GM21390 (cell line): Measurements from ENCODE around the gene FUT2.
"Not testable (repeated sequence)": the region's sequence is repeated elsewhere in the genome, so short reads cannot be mapped to it uniquely, and the experiment has no call there.

Experiments
- ATAC-seq: cut with Tn5 transposase; IDR thresholded peaks from one replicate; pipeline ENCODE4 v1.9.1; 2021; ENCODE audit not compliant: unreplicated experiment

Gene FUT2

GRCh38 chr19:48670699-48671445, 24.9 kb upstream of the FUT2 start:
- no peak for ATAC-seq

- no peak for ATAC-seq
Observed at GRCh38 chr19:48671446-48671995, 24.2 kb upstream of the FUT2 start.

- no peak for ATAC-seq
Observed at GRCh38 chr19:48672994-48673393, 22.8 kb upstream of the FUT2 start, which contains the start of gene NTN5. Gene NTN5 (minus strand): TSS chr19:48673017. CDS start chr19:48670986, 2,031 bp downstream.

DNA sequence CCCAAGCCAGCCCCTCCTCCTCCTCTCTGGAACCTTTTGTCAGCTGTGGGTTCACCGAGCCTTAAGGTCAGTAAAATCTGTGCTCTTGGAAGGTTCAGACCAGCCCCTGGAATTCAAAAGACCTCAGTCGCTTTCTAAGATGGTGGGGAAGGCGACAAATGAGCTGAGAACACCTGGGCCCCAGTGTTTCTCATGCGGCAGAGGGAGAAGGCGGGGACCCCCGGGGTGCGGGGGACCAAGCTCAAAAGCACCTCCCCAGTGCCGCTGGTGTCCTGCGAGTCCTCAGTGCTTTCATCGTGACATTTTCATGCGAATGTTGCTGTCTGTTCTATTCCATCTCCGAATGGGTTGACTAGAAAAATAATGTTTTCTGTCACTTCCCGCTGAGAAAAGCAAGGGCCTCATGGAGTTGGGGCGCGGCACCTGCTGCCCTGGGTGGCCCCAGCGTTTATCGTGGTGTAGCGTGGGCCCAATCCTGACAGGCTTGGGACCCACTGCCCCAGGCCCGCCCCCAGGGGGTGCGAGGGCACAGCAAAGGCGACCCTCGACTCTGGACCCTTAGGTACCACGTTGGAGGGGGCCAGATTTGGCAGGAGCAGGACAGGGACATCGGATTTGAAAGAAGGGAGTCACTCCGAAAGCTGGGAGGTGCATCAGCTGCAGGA, 22.2 kb upstream of the FUT2 start:
- ATAC-seq: no peak

DNA sequence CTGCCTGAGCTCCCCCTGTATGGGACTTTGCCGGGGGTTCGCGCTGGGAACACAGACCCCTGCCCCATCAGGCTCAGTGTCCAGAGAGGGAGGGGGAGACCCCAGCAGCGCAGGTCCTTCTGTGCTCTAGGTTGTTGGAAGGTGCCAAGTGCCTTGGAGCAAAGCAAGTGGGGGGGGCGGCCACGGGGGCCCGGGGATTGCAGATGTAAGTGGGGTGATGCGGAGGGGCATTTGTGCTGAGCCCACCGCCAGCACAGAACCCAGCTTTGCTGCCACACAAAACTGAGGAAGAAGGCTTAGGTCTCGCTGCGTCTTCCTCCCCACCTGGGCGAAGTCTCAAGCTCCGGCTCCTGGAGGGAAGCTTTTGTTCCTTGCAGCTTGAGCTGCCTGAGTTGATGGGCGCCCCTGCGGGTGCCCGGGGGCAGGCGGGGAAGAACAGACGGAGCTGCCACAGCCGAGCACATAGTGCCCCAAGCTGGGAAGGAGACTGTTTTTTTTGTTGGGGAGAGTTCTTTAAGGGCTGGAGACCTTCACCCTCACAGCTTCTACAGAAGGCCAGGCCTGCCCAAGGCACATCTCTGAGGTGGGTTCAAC, 21.5 kb upstream of the FUT2 start:
- no peak for ATAC-seq

- no peak for ATAC-seq
Observed at GRCh38 chr19:48674921-48675824, 20.6 kb upstream of the FUT2 start.

GRCh38 chr19:48676487-48676886, 19.3 kb upstream of the FUT2 start:
- ATAC-seq: no peak

DNA sequence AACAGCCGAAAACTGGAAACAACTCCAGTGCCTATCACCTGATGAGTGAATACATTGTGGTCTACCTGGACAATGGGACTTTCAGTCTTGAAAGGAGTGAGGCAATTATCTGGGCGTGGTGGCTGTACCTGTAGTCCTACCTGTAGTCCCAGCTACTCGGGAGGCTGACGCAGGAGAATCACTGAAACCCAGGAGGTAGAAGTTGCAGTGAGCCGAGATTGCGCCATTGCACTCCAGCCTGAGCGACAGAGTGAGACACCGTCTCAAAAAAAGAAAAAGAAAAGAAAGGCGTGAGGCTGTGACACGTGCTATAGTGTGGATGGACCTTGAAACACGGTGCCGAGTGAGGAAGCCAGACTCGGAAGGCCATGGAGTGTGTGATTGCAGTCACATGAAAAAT, 18.9 kb upstream of the FUT2 start:
- ATAC-seq: no peak

- ATAC-seq: no peak
Observed at GRCh38 chr19:48678201-48678600, 17.6 kb upstream of the FUT2 start.

GRCh38 chr19:48680006-48680405, 15.8 kb upstream of the FUT2 start:
- not testable (repeated sequence) for ATAC-seq

- ATAC-seq: no peak
Observed at GRCh38 chr19:48680436-48681126, 15.2 kb upstream of the FUT2 start.

DNA sequence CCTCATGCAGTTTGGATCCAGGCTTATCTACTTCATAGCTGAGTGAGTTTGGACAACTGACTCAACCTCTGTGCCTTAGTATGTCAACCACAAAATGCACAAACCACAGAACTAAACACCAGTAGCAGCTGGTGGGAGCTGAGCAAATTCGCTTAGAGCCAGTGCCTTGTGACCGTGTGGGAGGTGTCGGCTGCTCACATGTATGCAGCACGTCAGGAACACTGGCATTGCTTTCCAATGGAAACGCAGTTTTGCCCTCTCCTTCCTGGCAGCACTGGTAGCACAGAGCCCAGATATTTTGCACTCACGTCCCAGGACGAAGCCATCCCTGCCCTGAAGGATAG, 14.7 kb upstream of the FUT2 start:
- no peak for ATAC-seq

GRCh38 chr19:48683349-48683748, 12.4 kb upstream of the FUT2 start:
- ATAC-seq: no peak

DNA sequence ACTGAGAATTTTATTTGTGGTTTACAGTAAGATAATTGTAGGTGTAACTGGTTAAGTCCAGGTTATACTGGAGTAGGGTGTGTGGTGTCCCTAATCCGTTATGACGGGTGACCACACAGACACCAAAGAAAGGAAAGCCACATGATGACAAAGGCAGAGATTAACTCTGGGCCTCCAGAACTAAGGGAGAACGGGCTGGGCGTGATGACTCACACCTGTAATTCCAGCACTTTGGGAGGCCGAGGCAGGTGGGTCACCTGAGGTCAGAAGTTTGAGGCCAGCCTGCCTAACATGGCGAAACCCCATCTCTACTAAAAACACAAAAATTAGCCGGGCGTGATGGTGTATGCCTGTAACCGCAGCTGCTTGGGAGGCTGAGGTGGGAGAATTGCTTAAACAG, 10.2 kb upstream of the FUT2 start:
- no peak for ATAC-seq

GRCh38 chr19:48686088-48686487, 9.7 kb upstream of the FUT2 start:
- ATAC-seq: no peak

DNA sequence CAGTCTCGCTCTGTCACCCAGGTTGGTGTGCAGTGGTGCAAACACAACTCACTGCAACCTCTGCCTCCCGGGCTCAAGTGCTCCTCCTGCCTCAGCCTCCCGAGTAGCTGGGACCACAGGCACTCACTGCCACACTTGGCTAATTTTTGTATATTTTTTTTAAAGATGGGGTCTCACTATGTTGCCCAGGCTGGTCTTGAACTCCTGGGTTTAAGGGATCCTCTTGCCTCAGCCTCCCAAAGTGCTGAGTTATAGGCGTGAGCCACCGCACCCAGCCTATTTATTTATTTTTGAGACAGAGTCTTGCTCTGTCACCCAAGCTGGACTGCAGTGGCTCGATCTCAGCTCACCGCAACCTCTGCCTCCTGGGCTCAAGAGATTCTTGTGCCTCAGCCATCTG, 9.1 kb upstream of the FUT2 start:
- not testable (repeated sequence) for ATAC-seq

GRCh38 chr19:48687776-48688175, 8.0 kb upstream of the FUT2 start:
- ATAC-seq: no peak

DNA sequence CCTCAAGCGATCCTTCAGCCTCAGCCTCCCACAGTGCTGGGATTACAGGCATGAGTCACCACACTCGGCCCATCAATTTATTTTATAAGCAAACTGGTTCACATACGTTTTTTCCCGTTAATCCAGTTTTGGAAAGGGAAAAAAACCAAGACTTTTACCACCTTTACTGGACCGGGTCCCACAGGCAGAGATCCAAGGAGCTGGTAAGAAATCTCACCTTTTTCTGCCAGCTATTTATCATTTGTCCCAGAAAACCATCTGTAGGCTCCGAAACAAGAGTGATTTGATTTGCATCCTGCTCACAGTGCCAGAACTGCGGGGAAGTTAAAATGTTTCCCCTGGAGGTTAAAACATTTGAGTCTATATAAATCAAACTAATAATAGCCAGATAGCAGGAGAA, 6.3 kb upstream of the FUT2 start:
- ATAC-seq: no peak

DNA sequence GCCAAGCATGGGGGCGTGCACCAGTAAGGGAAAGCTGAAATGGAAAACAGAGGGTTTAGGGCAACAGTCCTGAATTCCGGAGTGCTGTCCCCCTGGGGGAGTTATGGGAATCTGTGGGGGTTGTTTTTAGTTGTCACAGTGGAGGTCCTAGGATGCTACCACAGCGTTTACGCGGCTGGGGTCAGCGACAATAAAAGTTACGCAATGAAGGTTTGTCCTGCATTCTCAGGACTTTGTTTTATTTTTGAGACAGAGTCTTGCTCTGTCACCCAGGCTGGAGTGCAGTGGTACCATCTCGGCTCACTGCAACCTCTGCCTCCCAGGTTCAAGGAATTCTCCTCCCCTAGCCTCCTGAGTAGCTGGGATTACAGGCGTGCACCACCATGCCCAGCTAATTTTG, 2.1 kb upstream of the FUT2 start:
- not testable (repeated sequence) for ATAC-seq

DNA sequence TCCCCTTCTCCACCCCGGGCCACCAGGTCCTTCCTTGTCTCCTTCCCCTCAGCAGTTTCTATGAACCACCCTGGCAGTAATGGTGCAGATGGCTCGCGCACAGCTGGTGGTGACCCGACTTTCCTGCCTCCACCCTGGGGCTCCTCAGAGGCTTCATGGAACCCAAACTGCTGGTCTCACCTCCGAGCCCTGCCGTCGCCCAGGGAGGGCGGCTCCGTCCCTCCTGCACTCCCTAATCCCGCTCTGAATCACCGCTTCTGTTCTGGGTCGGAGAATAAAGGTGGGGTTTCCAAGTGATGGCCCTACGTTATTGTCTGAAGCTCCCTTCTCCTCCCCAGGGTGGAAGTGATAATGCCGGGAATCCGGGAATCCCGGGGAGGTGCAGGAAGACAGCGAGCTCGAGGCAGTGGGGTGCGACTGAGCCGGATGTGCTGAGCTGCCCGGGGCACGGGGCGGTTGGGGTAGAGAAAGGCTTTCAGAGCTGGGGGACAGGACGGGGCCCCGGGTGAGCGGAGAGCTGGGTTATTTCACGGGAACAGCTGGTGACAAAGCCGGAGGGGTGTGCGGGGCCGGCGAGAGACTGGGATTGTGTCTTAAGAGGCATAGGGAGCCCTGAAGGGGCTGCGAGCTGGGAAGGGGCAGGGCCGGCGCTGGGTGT, 711 bp downstream of the FUT2 start:
- no peak for ATAC-seq
